GM12801 (cell line): Measurements from ENCODE around the gene TNS2.

Experiments
- CTCF ChIP-seq: IDR thresholded peaks from one replicate; pipeline ENCODE4 v1.5.1; 2011; ENCODE audit warnings: control low read depth; ENCODE audit not compliant: insufficient read length; ENCODE audit errors: extremely low read depth

Gene TNS2

GRCh38 chr12:53057816-53058500 lies 8.1 kb downstream of the TNS2 start:
- no peak for TF ChIP-seq CTCF

GRCh38 chr12:53058674-53059433 lies 9.0 kb downstream of the TNS2 start:
- TF ChIP-seq CTCF: no peak

- TF ChIP-seq CTCF: no peak
Measured at GRCh38 chr12:53059434-53060063, 9.7 kb downstream of the TNS2 start.

- TF ChIP-seq CTCF: no peak
Measured at GRCh38 chr12:53060064-53060720, 10.3 kb downstream of the TNS2 start.

- TF ChIP-seq CTCF: no peak
Measured at GRCh38 chr12:53060721-53061276, 10.9 kb downstream of the TNS2 start.

GRCh38 chr12:53061404-53062010 lies 11.6 kb downstream of the TNS2 start:
- TF ChIP-seq CTCF: no peak
